Measurements from ENCODE around the gene DNM3. TPM values are rescaled to one million over a fixed set of nuclear protein-coding genes. Genes with fewer than 3 reads are reported as not detected.

DNM3 gene
- total RNA-seq, 6 donors from 2014 or later = 7.1 to 30.4 (median 10.3) TPM

GRCh38 chr1:172289448-172289847 lies 448.1 kb downstream of the DNM3 start:
- Histone ChIP-seq H3K36me3 (no peaks in the 10 kb centered on the region), H3K4me1 (peaks cover 0 to 8% (median 0%) of the 10 kb centered on the region in 4 donors), H3K9me3 (no peaks in the 10 kb centered on the region), H3K27ac (no peak overlapping the region), H3K4me3 (no peak overlapping the region), H3K27me3 (no peaks in the 10 kb centered on the region)
- 95 to 96% methylated on average over 2 of the region's 2 CpGs for WGBS, 2 donors
- no peak for ATAC-seq (ENCODE audit: low FRiP score in 2 of 2)
- TF ChIP-seq POLR2A (IDR thresholded peaks at IDR 0.05) (no peak), EP300 (IDR thresholded peaks at IDR 0.05) (no peak), CTCF (IDR thresholded peaks at IDR 0.05) (no peak), POLR2AphosphoS5 (IDR thresholded peaks at IDR 0.05) (no peak)
- DNase-seq = no peak

GRCh38 chr1:172292840-172293239 lies 451.5 kb downstream of the DNM3 start:
- H3K27me3 ChIP-seq = no peaks in the 10 kb centered on the region
- 86 to 89% methylated on average over 3 of the region's 3 CpGs for WGBS, 2 donors
- ATAC-seq (ENCODE audit: low FRiP score in 2 of 2) (no peak), DNase-seq (no peak)
- TF ChIP-seq POLR2AphosphoS5 (IDR thresholded peaks at IDR 0.05) = no peak
- TF ChIP-seq CTCF (IDR thresholded peaks at IDR 0.05) = no peak
- no peak for TF ChIP-seq POLR2A (IDR thresholded peaks at IDR 0.05)
- TF ChIP-seq EP300 (IDR thresholded peaks at IDR 0.05) = no peak
- no peaks in the 10 kb centered on the region for H3K9me3 ChIP-seq
- H3K4me1 ChIP-seq = no peaks in the 10 kb centered on the region
- no peak overlapping the region for H3K27ac ChIP-seq
- no peak overlapping the region for H3K4me3 ChIP-seq
- H3K36me3 ChIP-seq = no peaks in the 10 kb centered on the region

- TF ChIP-seq POLR2A (IDR thresholded peaks at IDR 0.05) (no peak), CTCF (IDR thresholded peaks at IDR 0.05) (no peak), POLR2AphosphoS5 (IDR thresholded peaks at IDR 0.05) (no peak), EP300 (IDR thresholded peaks at IDR 0.05) (no peak)
- Histone ChIP-seq H3K9me3 (no peaks in the 10 kb centered on the region), H3K4me3 (no peak overlapping the region), H3K36me3 (no peaks in the 10 kb centered on the region), H3K27ac (no peak overlapping the region), H3K27me3 (no peaks in the 10 kb centered on the region), H3K4me1 (no peaks in the 10 kb centered on the region)
- ATAC-seq (ENCODE audit: low FRiP score in 2 of 2) (peak in 1 of 2 donors; percentile 41), DNase-seq (no peak)
- WGBS, 2 donors = 69 to 76% methylated on average over 2 of the region's 2 CpGs
These were observed 452.1 kb downstream of the DNM3 start for GRCh38 chr1:172293429-172293828.

- H3K4me3 ChIP-seq = no peak overlapping the region
- 82 to 88% methylated on average over 3 of the region's 3 CpGs for WGBS, 2 donors
- H3K27ac ChIP-seq = no peak overlapping the region
- H3K36me3 ChIP-seq = no peaks in the 10 kb centered on the region
- DNase-seq = no peak
- no peaks in the 10 kb centered on the region for H3K4me1 ChIP-seq
- TF ChIP-seq POLR2A (IDR thresholded peaks at IDR 0.05) = no peak
- no peak for TF ChIP-seq POLR2AphosphoS5 (IDR thresholded peaks at IDR 0.05)
- TF ChIP-seq EP300 (IDR thresholded peaks at IDR 0.05) = no peak
- no peak for TF ChIP-seq CTCF (IDR thresholded peaks at IDR 0.05)
- no peak for ATAC-seq (ENCODE audit: low FRiP score in 2 of 2)
- H3K27me3 ChIP-seq = no peaks in the 10 kb centered on the region
- H3K9me3 ChIP-seq = peaks cover 0 to 4% (median 0%) of the 10 kb centered on the region in 4 donors
These were observed 456.8 kb downstream of the DNM3 start for GRCh38 chr1:172298141-172298540.

- H3K4me1 ChIP-seq = no peaks in the 10 kb centered on the region
- WGBS, 2 donors = 78 to 90% methylated on average over 2 of the region's 2 CpGs
- no peak for ATAC-seq (ENCODE audit: low FRiP score in 2 of 2)
These were observed 457.6 kb downstream of the DNM3 start for GRCh38 chr1:172298911-172299310.

More at GRCh38 chr1:172298911-172299310, 457.6 kb downstream of the DNM3 start:
- Histone ChIP-seq H3K36me3 (no peaks in the 10 kb centered on the region), H3K9me3 (peaks cover 0 to 4% (median 0%) of the 10 kb centered on the region in 4 donors), H3K4me3 (no peak overlapping the region), H3K27ac (no peak overlapping the region), H3K27me3 (no peaks in the 10 kb centered on the region)
- no peak for DNase-seq
- TF ChIP-seq POLR2AphosphoS5 (IDR thresholded peaks at IDR 0.05) = no peak
- TF ChIP-seq CTCF (IDR thresholded peaks at IDR 0.05) = no peak
- no peak for TF ChIP-seq POLR2A (IDR thresholded peaks at IDR 0.05)
- no peak for TF ChIP-seq EP300 (IDR thresholded peaks at IDR 0.05)
